Measurements from ENCODE around the gene HAL. TPM values are rescaled to one million over a fixed set of nuclear protein-coding genes. Genes with fewer than 3 reads are reported as not detected.

The HAL gene, protein sequence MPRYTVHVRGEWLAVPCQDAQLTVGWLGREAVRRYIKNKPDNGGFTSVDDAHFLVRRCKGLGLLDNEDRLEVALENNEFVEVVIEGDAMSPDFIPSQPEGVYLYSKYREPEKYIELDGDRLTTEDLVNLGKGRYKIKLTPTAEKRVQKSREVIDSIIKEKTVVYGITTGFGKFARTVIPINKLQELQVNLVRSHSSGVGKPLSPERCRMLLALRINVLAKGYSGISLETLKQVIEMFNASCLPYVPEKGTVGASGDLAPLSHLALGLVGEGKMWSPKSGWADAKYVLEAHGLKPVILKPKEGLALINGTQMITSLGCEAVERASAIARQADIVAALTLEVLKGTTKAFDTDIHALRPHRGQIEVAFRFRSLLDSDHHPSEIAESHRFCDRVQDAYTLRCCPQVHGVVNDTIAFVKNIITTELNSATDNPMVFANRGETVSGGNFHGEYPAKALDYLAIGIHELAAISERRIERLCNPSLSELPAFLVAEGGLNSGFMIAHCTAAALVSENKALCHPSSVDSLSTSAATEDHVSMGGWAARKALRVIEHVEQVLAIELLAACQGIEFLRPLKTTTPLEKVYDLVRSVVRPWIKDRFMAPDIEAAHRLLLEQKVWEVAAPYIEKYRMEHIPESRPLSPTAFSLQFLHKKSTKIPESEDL
- not detected in 2 replicates for polyA plus RNA-seq

GRCh38 chr12:95996034-95996658 lies at the start of gene HAL:
Gene HAL, minus strand, starts transcription at chr12:95996344. Its CDS starts 434 bp downstream, at chr12:95995910.

GRCh38 chr12:96035283-96036236 lies 39.4 kb upstream of the HAL start, which contains the start of gene LTA4H:
Gene LTA4H, minus strand, starts transcription at chr12:96035587. Its CDS starts 68 bp downstream, at chr12:96035519.

GRCh38 chr12:95943330-95943842 lies 52.8 kb downstream of the HAL start, which contains the start of gene AMDHD1:
Gene AMDHD1, plus strand, starts transcription at chr12:95943331. Its CDS starts 68 bp downstream, at chr12:95943399.

DNA sequence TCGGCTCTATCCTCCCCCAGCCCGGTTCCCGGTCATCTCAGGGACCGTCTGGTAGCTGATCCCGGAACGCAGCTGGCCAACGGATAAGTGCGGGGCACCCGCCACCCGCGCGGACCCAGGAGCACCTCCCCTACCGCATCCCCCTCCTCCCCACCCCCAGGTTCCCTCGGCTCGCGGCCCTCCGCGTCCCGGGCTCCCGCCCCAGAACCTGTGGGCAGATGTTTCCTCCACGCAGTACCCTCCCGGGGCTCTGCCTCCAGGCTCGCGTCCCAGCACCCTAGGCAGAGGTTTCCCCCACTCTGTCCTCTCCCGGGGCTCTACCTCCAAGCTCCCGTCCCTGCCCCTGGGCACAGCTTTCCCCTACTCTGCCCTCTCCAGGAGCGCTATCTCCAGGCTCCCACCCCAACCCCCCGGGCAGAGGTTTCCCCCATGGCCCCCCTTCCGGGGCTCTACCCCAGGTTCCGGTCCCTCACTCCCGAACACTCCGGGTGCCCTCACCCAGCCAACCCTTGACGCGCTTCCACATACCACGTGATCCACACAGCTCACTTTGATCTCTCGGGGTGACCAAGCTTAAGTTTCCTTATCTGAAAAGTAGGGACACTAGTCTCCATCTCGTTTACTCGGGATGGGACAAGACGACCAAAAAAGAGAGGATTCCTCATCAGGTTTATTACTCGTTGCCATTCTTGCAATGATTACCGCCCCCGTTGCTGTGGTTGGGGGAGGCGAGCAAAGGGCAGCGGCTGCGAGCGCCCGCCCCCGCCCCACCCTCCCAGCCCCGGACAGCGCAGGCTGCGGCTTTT lies 53.4 kb downstream of the HAL start, which contains the start of gene CCDC38:
TSS of gene CCDC38 (minus strand) at position 91 of the 806 bp plus-strand sequence. CDS start 6,105 bp downstream, outside the sequence.

Other genes starting within 250 kb of the HAL start
- gene NTN4, start 205.6 kb downstream of the HAL start, polyA plus RNA-seq, result 1.4 and 5.2 TPM in 2 replicates
- 57.3 and 69.6 TPM in 2 replicates for gene SNRPF, start 137.4 kb downstream of the HAL start, polyA plus RNA-seq
- not detected in 2 replicates for gene CCDC38, start 53.7 kb downstream of the HAL start, polyA plus RNA-seq
- 3.9 and 4.2 TPM in 2 replicates for gene AMDHD1, start 53.0 kb downstream of the HAL start, polyA plus RNA-seq
- gene LTA4H, start 39.2 kb upstream of the HAL start, polyA plus RNA-seq, result 45.1 and 54.5 TPM in 2 replicates
- gene ELK3, start 198.0 kb upstream of the HAL start, polyA plus RNA-seq, result 0.95 and 1.1 TPM in 2 replicates

All from Purkinje cell (primary cell).